HAP-1 (cell line): ENCODE data around the gene CENPL.
"Not testable (repeated sequence)": the region's sequence is repeated elsewhere in the genome, so short reads cannot be mapped to it uniquely, and the experiment has no call there.

Experiments
- DNase-seq, 2 experiments: peaks; one replicate each; pipeline ENCODE4 v3.0.0-alpha.2; 2016 to 2020; ENCODE audit warnings: low spot score in 2 of 2
- H3K27me3 ChIP-seq: fragments of 250-450 bp; sonication (Bioruptor Pico); 2 replicates; pipeline ENCODE4 v1.5.1; 2020; ENCODE audit warnings: low read depth, mild to moderate bottlenecking, moderate library complexity
- H3K36me3 ChIP-seq: fragments of 250-450 bp; sonication (Bioruptor Pico); replicated peaks from 2 replicates; pipeline ENCODE4 v1.5.1; 2020; ENCODE audit warnings: mild to moderate bottlenecking
- H3K4me1 ChIP-seq: fragments of 250-450 bp; sonication (Bioruptor Pico); 2 replicates; pipeline ENCODE4 v1.5.1; 2020; ENCODE audit warnings: mild to moderate bottlenecking
- H3K4me3 ChIP-seq: fragments of 250-450 bp; sonication (Bioruptor Pico); 2 replicates; pipeline ENCODE4 v1.5.1; 2020; ENCODE audit warnings: mild to moderate bottlenecking, moderate library complexity
- H3K9me3 ChIP-seq: fragments of 250-450 bp; sonication (Bioruptor Pico); 2 replicates; pipeline ENCODE4 v1.5.1; 2020; ENCODE audit warnings: mild to moderate bottlenecking, moderate library complexity
- in situ Hi-C: fragments of 300-500 bp; cut with MboI; formaldehyde crosslinking; loops from 3 replicates; pipeline ENCODE4 v1.14.3; 2020; ENCODE audit warnings: low sequenced_read_pairs, inconsistent platforms, mixed read lengths

Gene CENPL

GRCh38 chr1:173823781-173824314 is 835 bp downstream of the CENPL start:
- H3K27me3 ChIP-seq = no peaks in the 10 kb centered on the region
- H3K36me3 ChIP-seq = peaks cover 26% of the 10 kb centered on the region
- no peaks in the 10 kb centered on the region for H3K9me3 ChIP-seq
- no peak for DNase-seq
- H3K4me1 ChIP-seq = peaks cover 21% of the 10 kb centered on the region
- peak overlapping the region; percentile 68 for H3K4me3 ChIP-seq
- in situ Hi-C loops = loop anchor here (10.0 kb wide), 1 partner anchor 399 kb away; no protein-coding TSS in a partner anchor

- peaks cover 37% of the 10 kb centered on the region for H3K36me3 ChIP-seq
- peaks cover 18% of the 10 kb centered on the region for H3K4me1 ChIP-seq
- H3K27me3 ChIP-seq = no peaks in the 10 kb centered on the region
- H3K4me3 ChIP-seq = no peak overlapping the region
- no peaks in the 10 kb centered on the region for H3K9me3 ChIP-seq
- in situ Hi-C loops = loop anchor here (10.0 kb wide), 1 partner anchor 397 kb away; no protein-coding TSS in a partner anchor
- no peak for DNase-seq
Observed at GRCh38 chr1:173821680-173822079, 3.0 kb downstream of the CENPL start.

GRCh38 chr1:173818459-173818858 is 6.2 kb downstream of the CENPL start:
- Histone ChIP-seq H3K9me3 (no peaks in the 10 kb centered on the region), H3K4me1 (peaks cover 18% of the 10 kb centered on the region), H3K27me3 (no peaks in the 10 kb centered on the region), H3K4me3 (no peak overlapping the region), H3K36me3 (peaks cover 37% of the 10 kb centered on the region)
- in situ Hi-C loops = no loop called here
- DNase-seq = no peak

GRCh38 chr1:173813654-173814053 is 11.0 kb downstream of the CENPL start:
- H3K27me3 ChIP-seq, in situ Hi-C loops, DNase-seq, H3K4me3 ChIP-seq, H3K9me3 ChIP-seq, H3K4me1 ChIP-seq: not testable (repeated sequence)
- peaks cover 32% of the 10 kb centered on the region for H3K36me3 ChIP-seq

GRCh38 chr1:173802961-173803360 is 21.7 kb downstream of the CENPL start:
- Histone ChIP-seq H3K27me3 (no peaks in the 10 kb centered on the region), H3K4me3 (no peak overlapping the region), H3K9me3 (no peaks in the 10 kb centered on the region), H3K4me1 (no peaks in the 10 kb centered on the region), H3K36me3 (peaks cover 55% of the 10 kb centered on the region)
- DNase-seq = no peak
- in situ Hi-C loops = no loop called here

GRCh38 chr1:173799995-173800394 is 24.7 kb downstream of the CENPL start:
- H3K36me3 ChIP-seq = peaks cover 45% of the 10 kb centered on the region
- in situ Hi-C loops = loop anchor here (25.0 kb wide), 1 partner anchor 1063 kb away; no protein-coding TSS in a partner anchor
- not testable (repeated sequence) for H3K4me1 ChIP-seq

GRCh38 chr1:173798078-173798477 is 26.6 kb downstream of the CENPL start:
- in situ Hi-C loops = loop anchor here (25.0 kb wide), 1 partner anchor 1061 kb away; no protein-coding TSS in a partner anchor
- H3K36me3 ChIP-seq = peaks cover 33% of the 10 kb centered on the region

More at GRCh38 chr1:173799995-173800394, 24.7 kb downstream of the CENPL start:
- not testable (repeated sequence) for H3K4me3 ChIP-seq, DNase-seq, H3K9me3 ChIP-seq, H3K27me3 ChIP-seq

GRCh38 chr1:173789841-173790240 is 34.8 kb downstream of the CENPL start:
- H3K4me3 ChIP-seq = no peak overlapping the region
- in situ Hi-C loops = loop anchor here (25.0 kb wide), 1 partner anchor 1053 kb away; no protein-coding TSS in a partner anchor

More at GRCh38 chr1:173798078-173798477, 26.6 kb downstream of the CENPL start:
- Histone ChIP-seq H3K4me3 (no peak overlapping the region), H3K4me1 (no peaks in the 10 kb centered on the region), H3K27me3 (no peaks in the 10 kb centered on the region), H3K9me3 (no peaks in the 10 kb centered on the region)
- no peak for DNase-seq

GRCh38 chr1:173784997-173785396 is 39.7 kb downstream of the CENPL start:
- H3K4me3 ChIP-seq = no peak overlapping the region
- no peak for DNase-seq
- no peaks in the 10 kb centered on the region for H3K9me3 ChIP-seq
- in situ Hi-C loops = loop anchor here (25.0 kb wide), 1 partner anchor 1048 kb away; no protein-coding TSS in a partner anchor
- peaks cover 22% of the 10 kb centered on the region for H3K36me3 ChIP-seq
- H3K27me3 ChIP-seq = no peaks in the 10 kb centered on the region
- H3K4me1 ChIP-seq = no peaks in the 10 kb centered on the region

More at GRCh38 chr1:173789841-173790240, 34.8 kb downstream of the CENPL start:
- H3K27me3 ChIP-seq = no peaks in the 10 kb centered on the region
- no peaks in the 10 kb centered on the region for H3K9me3 ChIP-seq
- H3K4me1 ChIP-seq = no peaks in the 10 kb centered on the region
- DNase-seq = no peak
- H3K36me3 ChIP-seq = peaks cover 6% of the 10 kb centered on the region

- H3K36me3 ChIP-seq = peaks cover 30% of the 10 kb centered on the region
- H3K9me3 ChIP-seq = no peaks in the 10 kb centered on the region
- in situ Hi-C loops = loop anchor here (25.0 kb wide), 1 partner anchor 1043 kb away; no protein-coding TSS in a partner anchor
- H3K4me1 ChIP-seq = no peaks in the 10 kb centered on the region
- H3K27me3 ChIP-seq = no peaks in the 10 kb centered on the region
- no peak overlapping the region for H3K4me3 ChIP-seq
- DNase-seq = no peak
Observed at GRCh38 chr1:173779936-173780335, 44.7 kb downstream of the CENPL start.

- Histone ChIP-seq H3K36me3 (peaks cover 14% of the 10 kb centered on the region), H3K9me3 (no peaks in the 10 kb centered on the region), H3K4me1 (no peaks in the 10 kb centered on the region), H3K27me3 (no peaks in the 10 kb centered on the region), H3K4me3 (no peak overlapping the region)
- in situ Hi-C loops = loop anchor here (25.0 kb wide), 1 partner anchor 1038 kb away; no protein-coding TSS in a partner anchor
- DNase-seq = no peak
Observed at GRCh38 chr1:173775578-173776226, 49.0 kb downstream of the CENPL start.

GRCh38 chr1:173771560-173771959 is 53.1 kb downstream of the CENPL start:
- no peaks in the 10 kb centered on the region for H3K4me1 ChIP-seq
- H3K4me3 ChIP-seq = no peak overlapping the region
- no peaks in the 10 kb centered on the region for H3K9me3 ChIP-seq
- peaks cover 18% of the 10 kb centered on the region for H3K36me3 ChIP-seq
- H3K27me3 ChIP-seq = no peaks in the 10 kb centered on the region
- in situ Hi-C loops = no loop called here
- DNase-seq = no peak

GRCh38 chr1:173770330-173770729 is 54.4 kb downstream of the CENPL start:
- in situ Hi-C loops, DNase-seq, H3K4me3 ChIP-seq, H3K9me3 ChIP-seq, H3K4me1 ChIP-seq, H3K36me3 ChIP-seq, H3K27me3 ChIP-seq: not testable (repeated sequence)

GRCh38 chr1:173768827-173769226 is 55.9 kb downstream of the CENPL start:
- in situ Hi-C loops = no loop called here
- Histone ChIP-seq H3K4me1 (no peaks in the 10 kb centered on the region), H3K4me3 (no peak overlapping the region), H3K27me3 (no peaks in the 10 kb centered on the region), H3K36me3 (peaks cover 6% of the 10 kb centered on the region; the same call in 1 of the 2 replicates), H3K9me3 (no peaks in the 10 kb centered on the region)
- no peak for DNase-seq
